ENCODE results near the gene CAP1. TPM values are rescaled to one million over a fixed set of nuclear protein-coding genes. Genes with fewer than 3 reads are reported as not detected.

CAP1 gene
- total RNA-seq, 4 donors from 2014 or later, result 412 to 468 (median 442) TPM

DNA sequence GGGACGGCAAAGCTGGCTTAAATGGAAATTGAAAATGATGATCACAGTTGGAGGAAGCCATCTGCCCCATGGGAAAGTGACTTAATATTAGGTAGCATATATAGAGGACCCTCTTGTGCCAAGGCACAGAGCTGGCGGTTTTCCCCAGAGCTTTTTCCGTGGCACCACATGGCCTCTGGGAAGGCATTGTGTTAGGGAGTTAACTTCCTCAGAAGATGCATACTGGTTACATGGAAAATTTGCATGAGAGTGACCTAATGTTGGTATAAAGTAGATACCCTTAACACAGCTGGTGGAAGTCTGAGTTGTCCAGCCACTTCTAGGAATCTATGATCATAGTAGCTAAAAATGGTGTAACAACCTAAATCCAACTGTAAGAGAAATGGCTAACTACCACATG is 27.3 kb downstream of the CAP1 start:
- TF ChIP-seq POLR2AphosphoS5 (IDR thresholded peaks at IDR 0.05), result no peak
- H3K27me3 ChIP-seq, result no peaks in the 10 kb centered on the region

DNA sequence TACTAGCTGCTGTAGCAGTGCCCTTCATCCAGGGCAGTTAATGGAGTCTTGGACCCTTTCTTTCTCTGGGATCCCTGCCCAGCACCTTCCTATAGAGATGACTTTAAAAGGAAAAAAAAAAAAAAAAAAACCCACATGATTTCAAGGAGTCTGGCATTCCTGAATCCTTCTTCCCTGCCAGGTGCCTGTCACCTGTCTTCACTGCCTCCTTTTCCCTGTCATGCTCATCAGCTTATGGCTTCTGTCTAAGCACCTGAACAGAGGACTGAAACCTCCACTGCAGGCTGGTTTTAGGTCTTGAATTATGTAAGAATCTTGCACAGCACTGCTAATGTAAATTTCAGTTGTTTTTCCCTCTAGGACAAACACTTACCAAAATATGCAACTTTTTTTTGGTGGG is 31.6 kb downstream of the CAP1 start:
- DNase-seq (ENCODE audit: extremely low spot score), result no peak
- H3K27ac ChIP-seq (replicated peaks in 1 of 4), result no peak overlapping the region
- peaks cover 0 to 25% (median 17%) of the 10 kb centered on the region in 4 donors for H3K4me1 ChIP-seq
- no peaks in the 10 kb centered on the region for H3K9me3 ChIP-seq
- H3K36me3 ChIP-seq, result peaks cover 57 to 94% (median 78%) of the 10 kb centered on the region in 4 donors
- no peaks in the 10 kb centered on the region for H3K27me3 ChIP-seq
- H3K4me3 ChIP-seq, result no peak overlapping the region
- no peak for TF ChIP-seq POLR2AphosphoS5 (IDR thresholded peaks at IDR 0.05)
- no peak for TF ChIP-seq EP300 (IDR thresholded peaks at IDR 0.05)
- TF ChIP-seq POLR2A (IDR thresholded peaks at IDR 0.05; ENCODE audit: low read depth), result no peak
- TF ChIP-seq, protein P1, sequence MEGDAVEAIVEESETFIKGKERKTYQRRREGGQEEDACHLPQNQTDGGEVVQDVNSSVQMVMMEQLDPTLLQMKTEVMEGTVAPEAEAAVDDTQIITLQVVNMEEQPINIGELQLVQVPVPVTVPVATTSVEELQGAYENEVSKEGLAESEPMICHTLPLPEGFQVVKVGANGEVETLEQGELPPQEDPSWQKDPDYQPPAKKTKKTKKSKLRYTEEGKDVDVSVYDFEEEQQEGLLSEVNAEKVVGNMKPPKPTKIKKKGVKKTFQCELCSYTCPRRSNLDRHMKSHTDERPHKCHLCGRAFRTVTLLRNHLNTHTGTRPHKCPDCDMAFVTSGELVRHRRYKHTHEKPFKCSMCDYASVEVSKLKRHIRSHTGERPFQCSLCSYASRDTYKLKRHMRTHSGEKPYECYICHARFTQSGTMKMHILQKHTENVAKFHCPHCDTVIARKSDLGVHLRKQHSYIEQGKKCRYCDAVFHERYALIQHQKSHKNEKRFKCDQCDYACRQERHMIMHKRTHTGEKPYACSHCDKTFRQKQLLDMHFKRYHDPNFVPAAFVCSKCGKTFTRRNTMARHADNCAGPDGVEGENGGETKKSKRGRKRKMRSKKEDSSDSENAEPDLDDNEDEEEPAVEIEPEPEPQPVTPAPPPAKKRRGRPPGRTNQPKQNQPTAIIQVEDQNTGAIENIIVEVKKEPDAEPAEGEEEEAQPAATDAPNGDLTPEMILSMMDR (IDR thresholded peaks at IDR 0.05), result no peak
- intact Hi-C loops (cut with DNase I), result no loop called here

More for the DNA sequence above, 27.3 kb downstream of the CAP1 start:
- Histone ChIP-seq H3K4me1 (peaks cover 0 to 29% (median 7%) of the 10 kb centered on the region in 4 donors), H3K9me3 (no peaks in the 10 kb centered on the region), H3K4me3 (no peak overlapping the region), H3K27ac (replicated peaks in 1 of 4) (no peak overlapping the region), H3K36me3 (peaks cover 93 to 100% (median 100%) of the 10 kb centered on the region in 4 donors)
- intact Hi-C loops (cut with DNase I), result no loop called here
- DNase-seq (ENCODE audit: extremely low spot score), result no peak
- WGBS, result 71% methylated on average over 3 of the region's 3 CpGs

DNA sequence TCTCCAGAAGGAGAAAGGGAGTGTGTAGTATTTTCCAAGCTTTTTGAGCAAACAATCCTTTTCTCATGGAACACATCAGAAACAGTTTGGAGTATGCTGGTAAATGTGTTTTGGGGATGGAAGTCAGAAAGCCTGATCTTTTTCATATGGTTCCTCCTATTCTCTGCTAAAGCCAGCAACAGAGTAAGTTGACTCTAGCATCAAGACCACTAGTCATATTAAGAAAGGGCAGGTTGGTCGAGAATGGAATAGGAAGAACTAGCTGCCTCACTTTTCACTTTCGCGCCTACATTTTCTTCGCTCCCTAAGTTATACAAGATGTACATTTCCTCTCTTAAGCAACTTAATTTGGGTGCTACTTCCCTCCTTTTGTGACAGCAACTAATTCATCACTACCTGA is 32.5 kb downstream of the CAP1 start:
- TF ChIP-seq, protein P1 (IDR thresholded peaks at IDR 0.05), result no peak
- TF ChIP-seq POLR2AphosphoS5 (IDR thresholded peaks at IDR 0.05), result peak in 1 of 2 donors; percentile 11
- DNase-seq (ENCODE audit: extremely low spot score), result no peak
- 91% methylated on average over 4 of the region's 4 CpGs for WGBS
- Histone ChIP-seq H3K9me3 (no peaks in the 10 kb centered on the region), H3K27me3 (no peaks in the 10 kb centered on the region), H3K27ac (replicated peaks in 1 of 4) (no peak overlapping the region), H3K36me3 (peaks cover 48 to 92% (median 72%) of the 10 kb centered on the region in 4 donors), H3K4me1 (peaks cover 0 to 30% (median 24%) of the 10 kb centered on the region in 4 donors), H3K4me3 (no peak overlapping the region)
- intact Hi-C loops (cut with DNase I), result no loop called here

DNA sequence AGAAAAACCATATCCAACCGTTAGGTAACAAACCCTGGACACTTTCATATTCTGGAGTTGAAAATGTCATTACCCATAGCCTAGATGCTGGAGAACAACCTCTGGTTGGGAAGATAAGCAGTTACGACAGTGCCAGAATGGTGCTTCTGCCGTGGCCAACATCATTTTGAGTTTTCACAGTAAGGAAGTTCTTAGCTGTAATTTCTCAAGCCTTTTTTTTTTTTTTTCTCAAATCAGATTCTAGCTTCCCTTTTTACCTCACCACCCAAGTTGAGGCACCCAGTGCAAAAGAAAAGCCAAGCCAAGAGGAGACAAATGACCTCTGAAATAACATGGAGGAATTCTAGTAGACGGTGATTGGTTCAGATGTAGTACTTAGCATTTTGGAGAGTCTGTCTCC is 34.7 kb downstream of the CAP1 start:
- H3K36me3 ChIP-seq, result peaks cover 27 to 86% (median 60%) of the 10 kb centered on the region in 4 donors
- no peak overlapping the region for H3K4me3 ChIP-seq
- no peak for DNase-seq (ENCODE audit: extremely low spot score)
- WGBS, result 86% methylated on average over 4 of the region's 4 CpGs
- no peaks in the 10 kb centered on the region for H3K9me3 ChIP-seq
- peak overlapping the region in 2 of 4 donors; percentile 24 to 84 for H3K27ac ChIP-seq (replicated peaks in 1 of 4)
- TF ChIP-seq, protein P1 (IDR thresholded peaks at IDR 0.05), result no peak
- TF ChIP-seq POLR2A (IDR thresholded peaks at IDR 0.05; ENCODE audit: low read depth) (no peak), POLR2AphosphoS5 (IDR thresholded peaks at IDR 0.05) (no peak), EP300 (IDR thresholded peaks at IDR 0.05) (no peak)
- intact Hi-C loops (cut with DNase I), result no loop called here
- H3K4me1 ChIP-seq, result peaks cover 0 to 33% (median 26%) of the 10 kb centered on the region in 4 donors
- no peaks in the 10 kb centered on the region for H3K27me3 ChIP-seq

DNA sequence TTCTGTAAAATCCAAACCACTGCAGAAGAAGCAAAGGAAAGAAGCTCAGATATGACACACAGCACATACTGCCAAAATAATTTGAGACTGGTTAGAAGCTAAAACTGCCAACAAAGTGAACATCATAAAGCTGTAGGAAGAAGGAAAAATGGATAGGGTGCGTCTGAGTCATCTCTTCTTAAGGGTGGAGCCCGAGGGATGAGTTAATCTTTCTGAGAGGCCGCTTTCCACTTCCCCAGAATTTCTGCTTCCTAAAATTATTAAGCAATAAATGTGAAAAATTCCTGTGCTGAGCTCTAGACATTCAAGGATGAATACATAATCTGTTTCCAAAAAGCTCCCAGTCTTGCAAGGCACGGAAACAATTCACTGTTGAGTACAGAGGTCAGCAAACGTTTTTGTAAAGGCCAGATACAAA is 36.4 kb downstream of the CAP1 start:
- TF ChIP-seq, protein P1 (IDR thresholded peaks at IDR 0.05), result no peak
- TF ChIP-seq EP300 (IDR thresholded peaks at IDR 0.05) (no peak), POLR2A (IDR thresholded peaks at IDR 0.05; ENCODE audit: low read depth) (no peak), POLR2AphosphoS5 (IDR thresholded peaks at IDR 0.05) (no peak)
- no peaks in the 10 kb centered on the region for H3K9me3 ChIP-seq
- intact Hi-C loops (cut with DNase I), result no loop called here
- 23% methylated on average over 5 of the region's 5 CpGs for WGBS
- peaks cover 0 to 28% (median 22%) of the 10 kb centered on the region in 4 donors for H3K4me1 ChIP-seq
- H3K27ac ChIP-seq (replicated peaks in 1 of 4), result peak overlapping the region; percentile 69 to 84 (median 72)
- H3K27me3 ChIP-seq, result no peaks in the 10 kb centered on the region
- no peak for DNase-seq (ENCODE audit: extremely low spot score)
- peaks cover 11 to 77% (median 49%) of the 10 kb centered on the region in 4 donors for H3K36me3 ChIP-seq
- H3K4me3 ChIP-seq, result no peak overlapping the region

Data from esophagus muscularis mucosa (tissue), 4 donors.